ENCODE results near the gene ANKZF1.
"Not testable (repeated sequence)": the region's sequence is repeated elsewhere in the genome, so short reads cannot be mapped to it uniquely, and the experiment has no call there.

The ANKZF1 gene

GRCh38 chr2:219254590-219255201 lies 25.1 kb downstream of the ANKZF1 start:
- no peak for DNase-seq (ENCODE audit: low read depth)

- DNase-seq (ENCODE audit: low read depth) = not testable (repeated sequence)
Observed at GRCh38 chr2:219258942-219259341, 29.3 kb downstream of the ANKZF1 start.

- no peak for DNase-seq (ENCODE audit: low read depth)
Observed at GRCh38 chr2:219261024-219261855, 31.6 kb downstream of the ANKZF1 start.

- DNase-seq (ENCODE audit: low read depth) = no peak
Observed at GRCh38 chr2:219266232-219266631, 36.6 kb downstream of the ANKZF1 start.

GRCh38 chr2:219266886-219267285 lies 37.3 kb downstream of the ANKZF1 start:
- DNase-seq (ENCODE audit: low read depth) = no peak

- DNase-seq (ENCODE audit: low read depth) = no peak
Observed at GRCh38 chr2:219268294-219268693, 38.7 kb downstream of the ANKZF1 start.

- DNase-seq (ENCODE audit: low read depth) = no peak
Observed at GRCh38 chr2:219269362-219270054, 39.9 kb downstream of the ANKZF1 start.

GRCh38 chr2:219270055-219270372 lies 40.4 kb downstream of the ANKZF1 start:
- no peak for DNase-seq (ENCODE audit: low read depth)

- DNase-seq (ENCODE audit: low read depth) = no peak
Observed at GRCh38 chr2:219271021-219271420, 41.4 kb downstream of the ANKZF1 start.

GRCh38 chr2:219272356-219272755 lies 42.8 kb downstream of the ANKZF1 start:
- no peak for DNase-seq (ENCODE audit: low read depth)

GRCh38 chr2:219272995-219273394 lies 43.4 kb downstream of the ANKZF1 start:
- DNase-seq (ENCODE audit: low read depth) = no peak

GRCh38 chr2:219273937-219274336 lies 44.3 kb downstream of the ANKZF1 start:
- DNase-seq (ENCODE audit: low read depth) = no peak

GRCh38 chr2:219274361-219274921 lies 44.8 kb downstream of the ANKZF1 start:
- peak; percentile 38 for DNase-seq (ENCODE audit: low read depth)

- peak; percentile 70 for DNase-seq (ENCODE audit: low read depth)
Observed at GRCh38 chr2:219277703-219278654, 48.4 kb downstream of the ANKZF1 start.

- DNase-seq (ENCODE audit: low read depth) = no peak
Observed at GRCh38 chr2:219278655-219279150, 49.1 kb downstream of the ANKZF1 start.

- DNase-seq (ENCODE audit: low read depth) = peak; percentile 98
Observed at GRCh38 chr2:219279151-219279915, 49.7 kb downstream of the ANKZF1 start, which contains the start of gene DNAJB2. Gene DNAJB2, plus strand, starts transcription at chr2:219279366. Its CDS starts 468 bp downstream, at chr2:219279834.

- DNase-seq (ENCODE audit: low read depth) = no peak
Observed at GRCh38 chr2:219279916-219280516, 50.4 kb downstream of the ANKZF1 start.

- DNase-seq (ENCODE audit: low read depth) = no peak
Observed at GRCh38 chr2:219280651-219281050, 51.0 kb downstream of the ANKZF1 start.

- DNase-seq (ENCODE audit: low read depth) = no peak
Observed at GRCh38 chr2:219281588-219281987, 52.0 kb downstream of the ANKZF1 start.

GRCh38 chr2:219282375-219282774 lies 52.8 kb downstream of the ANKZF1 start:
- DNase-seq (ENCODE audit: low read depth) = no peak
